IMR-90 (cell line): ENCODE results near the gene TMEM158. TPM values are rescaled to one million over a fixed set of nuclear protein-coding genes. Genes with fewer than 3 reads are reported as not detected.

Source experiments
- ATAC-seq: fragments of 200-7000 bp; cut with Tn5 transposase; 2 replicates; pipeline ENCODE4 v1.9.1; 2020; ENCODE audit warnings: low read depth, mild to moderate bottlenecking, moderate library complexity
- BruUV-seq: library from RNA; stranded (reverse); fragments of 400-500 nt; replicated peaks from 2 replicates; lab custom pipeline; 2021; lab: Mats Ljungman, UMichigan
- CTCF ChIA-PET: fragments of 300-600 bp; formaldehyde crosslinking; extraction: SDS; loops from one replicate; lab custom pipeline; 2021; ENCODE audit warnings: antibody characterized with exemption; lab: Yijun Ruan, JAX
- POLR2A ChIA-PET: fragments of 300-600 bp; sonication (Branson Sonifier 250); formaldehyde crosslinking; loops from one replicate; lab custom pipeline; 2022; ENCODE audit warnings: antibody characterized with exemption; ENCODE audit not compliant: unreplicated experiment; lab: Charles Lee
- DNase-seq: peaks from one replicate; pipeline ENCODE4 v3.0.0; 2013
- H2AFZ ChIP-seq: replicated peaks from 2 replicates; pipeline ENCODE3; 2013; ENCODE audit warnings: low read length, mild to moderate bottlenecking; ENCODE audit not compliant: poor library complexity
- H2AK5ac ChIP-seq: 2 replicates; pipeline ENCODE4 v1.6.1; 2013; ENCODE audit warnings: low read depth, low read length, inconsistent platforms
- H2AK9ac ChIP-seq: replicated peaks from 2 replicates; pipeline ENCODE3; 2013; ENCODE audit warnings: mild to moderate bottlenecking, low read depth, low read length, moderate library complexity; ENCODE audit not compliant: poor library complexity
- H2BK120ac ChIP-seq: 2 replicates; pipeline ENCODE4 v1.6.1; 2013; ENCODE audit warnings: low read depth, low read length, inconsistent platforms
- H2BK15ac ChIP-seq: 3 replicates; pipeline ENCODE4 v1.6.1; 2013; ENCODE audit warnings: low read depth, low read length, inconsistent platforms
- H2BK20ac ChIP-seq: 2 replicates; pipeline ENCODE4 v1.6.1; 2013; ENCODE audit warnings: low read depth, mild to moderate bottlenecking, inconsistent platforms, low read length, moderate library complexity
- H2BK5ac ChIP-seq: 2 replicates; pipeline ENCODE4 v1.6.1; 2013; ENCODE audit warnings: mild to moderate bottlenecking, low read depth, low read length, inconsistent platforms; ENCODE audit not compliant: poor library complexity, severe bottlenecking
- H3K14ac ChIP-seq: replicated peaks from 2 replicates; pipeline ENCODE4 v1.6.1; 2013; ENCODE audit warnings: low read depth, low read length, inconsistent platforms
- H3K18ac ChIP-seq: 2 replicates; pipeline ENCODE4 v1.6.1; 2013; ENCODE audit warnings: low read depth, low read length, control low read depth
- H3K23ac ChIP-seq: 2 replicates; pipeline ENCODE4 v1.6.1; 2013; ENCODE audit warnings: low read depth, low read length, inconsistent platforms
- H3K27ac ChIP-seq: 2 replicates; pipeline ENCODE4 v1.5.1; 2013; ENCODE audit warnings: mild to moderate bottlenecking, control low read depth, low read length; ENCODE audit not compliant: insufficient read depth
- H3K27me3 ChIP-seq: 2 replicates; pipeline ENCODE4 v1.6.1; 2013; ENCODE audit warnings: low read length; ENCODE audit not compliant: control insufficient read depth, insufficient read depth
- H3K36me3 ChIP-seq: 2 replicates; pipeline ENCODE4 v1.6.1; 2013; ENCODE audit warnings: low read length, mixed read lengths; ENCODE audit not compliant: control insufficient read depth, insufficient read depth
- H3K4ac ChIP-seq: 2 replicates; pipeline ENCODE4 v1.6.1; 2013; ENCODE audit warnings: low read depth, low read length, inconsistent platforms
- H3K4me1 ChIP-seq: 2 replicates; pipeline ENCODE4 v1.6.1; 2013; ENCODE audit warnings: low read length, mixed read lengths; ENCODE audit not compliant: control insufficient read depth, insufficient read depth
- H3K4me2 ChIP-seq: 2 replicates; pipeline ENCODE4 v1.6.1; 2013; ENCODE audit warnings: low read depth, mild to moderate bottlenecking, control low read depth, low read length, moderate library complexity
- H3K4me3 ChIP-seq: 2 replicates; pipeline ENCODE4 v1.5.1; 2013; ENCODE audit warnings: low read depth, mild to moderate bottlenecking, control low read depth, low read length, moderate library complexity; ENCODE audit not compliant: insufficient read depth
- H3K56ac ChIP-seq: 2 replicates; pipeline ENCODE4 v1.6.1; 2013; ENCODE audit warnings: low read length, inconsistent platforms; ENCODE audit not compliant: insufficient read depth; ENCODE audit errors: extremely low read depth
- H3K79me1 ChIP-seq, 2 experiments: 2 replicates each; pipeline ENCODE4 v1.6.1; 2013; ENCODE audit warnings: low read length in 2 of 2, inconsistent platforms in 1 of 2, low read depth in 1 of 2
- H3K9ac ChIP-seq: 2 replicates; pipeline ENCODE4 v1.6.1; 2013; ENCODE audit warnings: low read depth, low read length, control low read depth
- H3K9me1 ChIP-seq: 2 replicates; pipeline ENCODE4 v1.6.1; 2013; ENCODE audit warnings: low read length, inconsistent platforms; ENCODE audit not compliant: insufficient read depth
- H3K9me3 ChIP-seq: 2 replicates; pipeline ENCODE4 v1.6.1; 2013; ENCODE audit warnings: low read length; ENCODE audit not compliant: control insufficient read depth, insufficient read depth
- H4K20me1 ChIP-seq: 2 replicates; pipeline ENCODE4 v1.6.1; 2013; ENCODE audit warnings: low read length, inconsistent platforms; ENCODE audit not compliant: insufficient read depth
- H4K5ac ChIP-seq: 2 replicates; pipeline ENCODE4 v1.6.1; 2013; ENCODE audit warnings: mild to moderate bottlenecking, low read depth, low read length, control low read depth
- H4K8ac ChIP-seq, 2 experiments: 2 replicates each; pipeline ENCODE4 v1.6.1; 2013; ENCODE audit warnings: low read depth in 2 of 2, low read length in 2 of 2, control low read depth in 1 of 2, inconsistent platforms in 1 of 2
- H4K91ac ChIP-seq: 2 replicates; pipeline ENCODE4 v1.6.1; 2013; ENCODE audit warnings: low read depth, low read length, inconsistent platforms; ENCODE audit not compliant: insufficient read depth
- BHLHE40 ChIP-seq: fragments of 150-350 bp; IDR thresholded peaks from 2 replicates; pipeline ENCODE4 v1.6.1; 2016; ENCODE audit warnings: mild to moderate bottlenecking, low read depth, low read length
- CTCF ChIP-seq: conservative IDR thresholded peaks from 2 replicates; pipeline ENCODE4 v1.5.1; 2012; ENCODE audit warnings: mild to moderate bottlenecking, low read depth, low read length, improper control_type of control experiment
- ELK1 ChIP-seq: fragments of 150-350 bp; IDR thresholded peaks from 2 replicates; pipeline ENCODE4 v1.6.1; 2016; ENCODE audit warnings: low read depth, mild to moderate bottlenecking, low read length, moderate library complexity, borderline replicate concordance
- FOS ChIP-seq: fragments of 150-350 bp; IDR thresholded peaks from 2 replicates; pipeline ENCODE4 v1.6.1; 2016; ENCODE audit warnings: low read depth, low read length
- MAFK ChIP-seq: IDR thresholded peaks from 2 replicates; pipeline ENCODE4 v1.6.1; 2012; ENCODE audit warnings: low read depth, low read length, improper control_type of control experiment
- MAZ ChIP-seq: IDR thresholded peaks from 2 replicates; pipeline ENCODE4 v1.6.1; 2012; ENCODE audit warnings: low read depth, mild to moderate bottlenecking, low read length, improper control_type of control experiment, moderate library complexity, borderline replicate concordance
- POLR2A ChIP-seq: IDR thresholded peaks from 2 replicates; pipeline ENCODE4 v1.6.1; 2012; ENCODE audit warnings: mild to moderate bottlenecking, low read depth, low read length
- RFX5 ChIP-seq: IDR thresholded peaks from 2 replicates; pipeline ENCODE4 v1.8.0; 2012; ENCODE audit warnings: low read depth, mild to moderate bottlenecking, low read length, moderate library complexity
- SMC3 ChIP-seq: fragments of 150-350 bp; IDR thresholded peaks from 2 replicates; pipeline ENCODE4 v1.6.1; 2016; ENCODE audit warnings: low read depth, mild to moderate bottlenecking, antibody characterized with exemption, low read length, moderate library complexity
- WGBS, 2 experiments: methylation state at CpG; one replicate each; pipeline versions ENCODE4 v1.1.5 to v1.1.7; 2013; ENCODE audit warnings: missing lambda C conversion rate in 2 of 2; ENCODE audit not compliant: insufficient read length in 1 of 2; ENCODE audit errors: extremely low coverage in 2 of 2; 5-methylcytosine and 5-hydroxymethylcytosine counted together
- dilution Hi-C: fragments of 300-500 bp; cut with HindIII; formaldehyde crosslinking; loops from one replicate; pipeline ENCODE4 v1.14.3; 2018; ENCODE audit warnings: low sequenced_read_pairs; ENCODE audit not compliant: unreplicated experiment
- in situ Hi-C: fragments of 300-500 bp; cut with MboI; formaldehyde crosslinking; loops from 3 replicates; pipeline ENCODE4 v1.14.3; 2019; ENCODE audit warnings: low sequenced_read_pairs, inconsistent platforms, mixed read lengths
- intact Hi-C: fragments of 100-400 bp; cut with micrococcal nuclease; formaldehyde crosslinking; loops from 2 replicates; pipeline ENCODE4 v1.10.0; 2022
- polyA plus RNA-seq, 3 experiments: library from polyadenylated mRNA; depleted of rRNA; stranded (reverse); fragments of >200 nt; gene quantifications; 2 replicates each; pipeline ENCODE4 v1.2.3, GENCODE V29; 2012; ENCODE audit warnings: low replicate concordance in 1 of 3
- total RNA-seq: library from RNA; depleted of rRNA; stranded (reverse); fragments of >200 nt; gene quantifications from 2 replicates; pipeline ENCODE4 v1.2.3, GENCODE V29; 2012

Gene TMEM158
- total and polyA plus RNA-seq, 2 of the 4 experiments (the other 2 are of a cell fraction): 1.6 to 16.4 TPM

- H4K8ac ChIP-seq: no peak overlapping the region
- dilution Hi-C loops: no loop called here
- CTCF ChIA-PET: no interaction called here
Measured at GRCh38 chr3:45187694-45188141, 38.4 kb downstream of the TMEM158 start.

More at GRCh38 chr3:45187694-45188141, 38.4 kb downstream of the TMEM158 start:
- Histone ChIP-seq H3K9ac (no peak overlapping the region), H4K91ac (no peak overlapping the region), H2BK5ac (no peak overlapping the region), H3K18ac (no peak overlapping the region; the same call in 1 of the 2 replicates), H2AK9ac (no peak overlapping the region), H3K4ac (peak overlapping the region; percentile 44; the same call in 1 of the 2 replicates), H3K79me1 (no peaks in the 10 kb centered on the region), H2AK5ac (peak overlapping the region; percentile 64; the same call in 1 of the 2 replicates), H3K9me1 (peaks cover 12% of the 10 kb centered on the region), H3K4me1 (peaks cover 7% of the 10 kb centered on the region), H3K14ac (no peak overlapping the region), H4K5ac (no peak overlapping the region), H2BK120ac (no peak overlapping the region), H3K36me3 (no peaks in the 10 kb centered on the region), H3K4me3 (no peak overlapping the region), H3K27me3 (no peaks in the 10 kb centered on the region), H3K23ac (no peak overlapping the region), H4K20me1 (no peaks in the 10 kb centered on the region), H3K27ac (no peak overlapping the region), H2BK15ac (no peak overlapping the region), H3K56ac (no peak overlapping the region), H3K4me2 (no peak overlapping the region), H2AFZ (peak overlapping the region; percentile 12), H3K9me3 (no peaks in the 10 kb centered on the region), H2BK20ac (no peak overlapping the region)
- 100% methylated on average over 1 of the region's 3 CpGs; no CpG with 5 or more reads in 1 of the 2 experiments for WGBS, 2 experiments
- intact Hi-C loops (no loop called here), in situ Hi-C loops (no loop called here)
- no peak for ATAC-seq
- DNase-seq: no peak
- BruUV-seq: no TSS peak
- TF ChIP-seq MAFK: peak; percentile 8; the same call in 1 of the 2 replicates
- TF ChIP-seq POLR2A: no peak
- TF ChIP-seq FOS: no peak
- TF ChIP-seq BHLHE40: no peak
- no peak for TF ChIP-seq CTCF
- TF ChIP-seq ELK1: no peak
- no peak for TF ChIP-seq RFX5
- no peak for TF ChIP-seq SMC3
- no peak for TF ChIP-seq MAZ
- POLR2A ChIA-PET: no interaction called here
